WI38 (cell line): ENCODE data around the gene EBNA1BP2.
A peak's percentile ranks its signal among the peaks of the same experiment; 100 is the strongest.

Source experiments
- H3K4me3 ChIP-seq: 2 replicates; pipeline ENCODE4 v1.5.1; 2011; ENCODE audit warnings: low read depth, mild to moderate bottlenecking, control low read depth, low read length
- CTCF ChIP-seq: IDR thresholded peaks from 2 replicates; pipeline ENCODE4 v1.5.1; 2012; ENCODE audit warnings: low read depth, mild to moderate bottlenecking, control low read depth, low read length

Gene EBNA1BP2

GRCh38 chr1:43171312-43171875 is 696 bp downstream of the EBNA1BP2 start:
- TF ChIP-seq CTCF = no peak
- peak overlapping the region; percentile 89 for H3K4me3 ChIP-seq

GRCh38 chr1:43165765-43166164 is 6.3 kb downstream of the EBNA1BP2 start:
- H3K4me3 ChIP-seq = no peak overlapping the region
- TF ChIP-seq CTCF = no peak

GRCh38 chr1:43165162-43165561 is 6.9 kb downstream of the EBNA1BP2 start:
- H3K4me3 ChIP-seq = no peak overlapping the region
- no peak for TF ChIP-seq CTCF

DNA sequence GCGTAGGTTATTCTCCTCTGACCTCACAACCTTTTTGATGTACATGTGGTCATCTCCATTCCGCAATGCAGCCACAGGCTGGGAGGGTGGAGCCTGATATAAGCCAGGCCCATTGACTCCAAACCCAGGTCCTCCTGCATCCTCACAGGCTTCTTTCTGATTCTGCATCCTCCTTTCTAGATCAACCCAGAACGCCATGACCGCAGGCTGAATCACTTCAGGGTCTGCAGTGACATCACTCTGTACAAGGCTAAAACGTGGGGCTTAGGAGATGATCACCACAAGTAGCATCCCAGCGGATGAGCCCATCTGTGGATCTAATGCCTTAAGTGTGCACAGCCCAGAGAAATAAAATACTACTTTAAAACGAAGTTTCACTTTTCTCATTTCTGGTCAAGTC is 16.1 kb downstream of the EBNA1BP2 start:
- TF ChIP-seq CTCF = no peak
- no peak overlapping the region for H3K4me3 ChIP-seq

- H3K4me3 ChIP-seq = no peak overlapping the region
- no peak for TF ChIP-seq CTCF
Observed at GRCh38 chr1:43153443-43153842, 18.6 kb downstream of the EBNA1BP2 start.

DNA sequence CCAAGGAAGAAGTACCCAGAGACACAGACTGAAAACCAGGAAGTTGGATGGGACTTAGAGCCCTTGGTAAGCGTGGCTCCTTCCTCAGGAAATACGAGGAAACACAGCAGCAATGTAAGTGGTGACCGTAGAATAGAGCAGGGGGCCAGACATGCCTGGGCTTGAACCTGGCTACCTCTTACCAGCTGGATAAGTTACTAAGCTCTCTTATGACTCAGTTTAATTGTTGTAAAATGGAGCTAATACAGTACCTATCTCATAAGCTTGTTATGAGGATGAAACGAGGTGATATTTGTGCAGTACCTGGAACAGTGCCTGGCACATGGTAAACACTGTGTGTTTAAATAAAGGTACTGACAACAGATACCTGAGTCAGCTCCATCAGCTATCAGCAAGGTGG is 19.2 kb downstream of the EBNA1BP2 start:
- H3K4me3 ChIP-seq = no peak overlapping the region
- no peak for TF ChIP-seq CTCF

- no peak overlapping the region for H3K4me3 ChIP-seq
- no peak for TF ChIP-seq CTCF
Observed at GRCh38 chr1:43149889-43150288, 22.2 kb downstream of the EBNA1BP2 start.
